ENCODE data around the gene HP1BP3. TPM values are rescaled to one million over a fixed set of nuclear protein-coding genes. Genes with fewer than 3 reads are reported as not detected.
A peak's percentile ranks its signal among the peaks of the same experiment; 100 is the strongest.

Gene HP1BP3
- polyA plus RNA-seq, 5 donors, result 280 to 430 (median 419) TPM

GRCh38 chr1:20771780-20772179 is 15.3 kb downstream of the HP1BP3 start:
- DNase-seq, result no peak

- DNase-seq, result no peak
These were observed 16.6 kb downstream of the HP1BP3 start for GRCh38 chr1:20770314-20771087.

GRCh38 chr1:20767271-20767670 is 19.8 kb downstream of the HP1BP3 start:
- no peak for DNase-seq

GRCh38 chr1:20763417-20763816 is 23.7 kb downstream of the HP1BP3 start:
- no peak for DNase-seq

- no peak for DNase-seq
These were observed 26.8 kb downstream of the HP1BP3 start for GRCh38 chr1:20760322-20760721.

- no peak for DNase-seq
These were observed 33.5 kb downstream of the HP1BP3 start for GRCh38 chr1:20753589-20753988.

- DNase-seq, result no peak
These were observed 35.6 kb downstream of the HP1BP3 start for GRCh38 chr1:20751462-20751990.

- no peak for DNase-seq
These were observed 44.4 kb downstream of the HP1BP3 start for GRCh38 chr1:20742671-20743070.

GRCh38 chr1:20740781-20741180 is 46.3 kb downstream of the HP1BP3 start:
- no peak for DNase-seq

- no peak for DNase-seq
These were observed 47.9 kb downstream of the HP1BP3 start for GRCh38 chr1:20739225-20739624.

GRCh38 chr1:20735581-20736111 is 51.5 kb downstream of the HP1BP3 start:
- no peak for DNase-seq

- DNase-seq, result no peak
These were observed 53.6 kb downstream of the HP1BP3 start for GRCh38 chr1:20733360-20733975.

GRCh38 chr1:20732588-20733359 is 54.3 kb downstream of the HP1BP3 start, which contains the start of gene SH2D5:
Gene SH2D5, minus strand, starts transcription at chr1:20732703. Its CDS starts 4,659 bp downstream, at chr1:20728044.
- peak; percentile 44 to 45 for DNase-seq

GRCh38 chr1:20732071-20732587 is 55.0 kb downstream of the HP1BP3 start:
- DNase-seq, result peak; percentile 36 to 38

- no peak for DNase-seq
These were observed 55.8 kb downstream of the HP1BP3 start for GRCh38 chr1:20731057-20731991.

- no peak for DNase-seq
These were observed 56.4 kb downstream of the HP1BP3 start for GRCh38 chr1:20730690-20731056.

GRCh38 chr1:20729990-20730689 is 57.0 kb downstream of the HP1BP3 start:
- no peak for DNase-seq

GRCh38 chr1:20729155-20729931 is 57.8 kb downstream of the HP1BP3 start:
- no peak for DNase-seq

All from right lung (tissue), 5 donors.